ENCODE results near the gene SLC18A2.

The SLC18A2 gene

DNA sequence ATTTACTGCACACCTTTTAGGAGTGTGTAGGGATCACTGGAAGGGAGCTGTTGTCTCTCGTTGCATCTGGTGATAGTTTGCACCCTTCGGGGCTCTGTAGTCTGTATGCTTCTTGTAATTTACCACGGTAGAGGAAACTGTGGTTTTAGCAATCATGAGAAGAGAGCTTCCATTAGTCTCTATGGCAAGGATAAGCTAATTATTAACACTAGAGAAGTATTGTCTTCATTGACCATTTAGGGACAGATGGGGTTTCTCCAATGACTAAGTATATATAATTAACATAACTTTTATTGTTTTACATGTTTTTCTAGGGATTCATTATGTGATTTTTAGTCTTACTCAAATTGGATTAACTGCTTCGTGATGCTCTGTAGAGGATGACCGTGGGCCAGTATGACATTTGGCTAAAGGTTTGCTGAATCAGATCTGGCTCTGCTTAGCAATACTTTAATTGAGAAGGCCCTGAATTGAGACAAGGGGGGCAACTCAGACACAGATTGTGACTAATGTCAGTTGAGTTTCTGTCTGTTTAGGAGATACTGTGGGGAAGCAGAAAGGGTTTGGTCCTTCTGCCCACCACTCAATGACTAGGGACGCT lies 8.7 kb downstream of the SLC18A2 start:
- TF ChIP-seq, protein P1, sequence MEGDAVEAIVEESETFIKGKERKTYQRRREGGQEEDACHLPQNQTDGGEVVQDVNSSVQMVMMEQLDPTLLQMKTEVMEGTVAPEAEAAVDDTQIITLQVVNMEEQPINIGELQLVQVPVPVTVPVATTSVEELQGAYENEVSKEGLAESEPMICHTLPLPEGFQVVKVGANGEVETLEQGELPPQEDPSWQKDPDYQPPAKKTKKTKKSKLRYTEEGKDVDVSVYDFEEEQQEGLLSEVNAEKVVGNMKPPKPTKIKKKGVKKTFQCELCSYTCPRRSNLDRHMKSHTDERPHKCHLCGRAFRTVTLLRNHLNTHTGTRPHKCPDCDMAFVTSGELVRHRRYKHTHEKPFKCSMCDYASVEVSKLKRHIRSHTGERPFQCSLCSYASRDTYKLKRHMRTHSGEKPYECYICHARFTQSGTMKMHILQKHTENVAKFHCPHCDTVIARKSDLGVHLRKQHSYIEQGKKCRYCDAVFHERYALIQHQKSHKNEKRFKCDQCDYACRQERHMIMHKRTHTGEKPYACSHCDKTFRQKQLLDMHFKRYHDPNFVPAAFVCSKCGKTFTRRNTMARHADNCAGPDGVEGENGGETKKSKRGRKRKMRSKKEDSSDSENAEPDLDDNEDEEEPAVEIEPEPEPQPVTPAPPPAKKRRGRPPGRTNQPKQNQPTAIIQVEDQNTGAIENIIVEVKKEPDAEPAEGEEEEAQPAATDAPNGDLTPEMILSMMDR (IDR thresholded peaks at IDR 0.05; ENCODE audit: borderline replicate concordance, insufficient read depth, low read depth, low read length), result no peak
- no peak overlapping the region for H3K4me3 ChIP-seq (ENCODE audit: low read depth, low read length)

DNA sequence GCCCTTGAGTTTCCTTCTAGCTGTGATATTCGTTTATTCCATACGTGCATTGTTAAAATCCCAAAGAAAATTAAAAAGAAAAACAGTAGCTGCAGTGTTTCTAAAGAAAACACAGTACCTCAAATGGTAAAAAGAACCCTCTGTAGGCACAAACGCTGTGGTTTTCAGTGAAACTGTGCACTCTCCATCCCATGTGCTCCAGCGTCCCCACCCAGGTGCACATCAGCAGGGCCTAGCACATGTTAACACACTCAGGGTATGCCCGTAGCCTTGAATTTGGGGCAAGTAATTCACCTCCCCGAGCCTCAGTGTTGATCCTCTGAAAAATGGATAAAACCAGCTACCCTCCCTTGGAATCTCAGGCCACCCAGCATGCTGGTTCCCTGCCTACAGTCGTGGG lies 9.5 kb downstream of the SLC18A2 start:
- TF ChIP-seq, protein P1 (IDR thresholded peaks at IDR 0.05; ENCODE audit: borderline replicate concordance, insufficient read depth, low read depth, low read length), result no peak
- no peak overlapping the region for H3K4me3 ChIP-seq (ENCODE audit: low read depth, low read length)

DNA sequence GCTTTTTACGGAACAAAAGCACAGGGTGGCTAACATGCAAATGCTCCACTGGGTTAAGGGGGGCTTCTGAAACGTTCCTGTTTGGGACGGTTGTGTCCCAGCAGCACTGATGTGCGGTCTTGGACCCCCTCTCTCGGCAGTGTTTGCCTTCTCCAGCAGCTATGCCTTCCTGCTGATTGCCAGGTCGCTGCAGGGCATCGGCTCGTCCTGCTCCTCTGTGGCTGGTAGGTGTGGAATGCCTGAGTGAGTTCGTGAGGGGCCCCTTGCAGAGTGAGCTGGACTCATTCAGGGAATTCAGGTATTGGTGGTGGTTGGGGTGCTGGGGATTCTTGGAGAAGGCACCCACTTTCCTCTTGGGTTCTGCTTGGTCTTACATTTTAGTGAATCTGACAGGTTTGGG lies 13.0 kb downstream of the SLC18A2 start:
- TF ChIP-seq, protein P1 (IDR thresholded peaks at IDR 0.05; ENCODE audit: borderline replicate concordance, insufficient read depth, low read depth, low read length), result no peak

DNA sequence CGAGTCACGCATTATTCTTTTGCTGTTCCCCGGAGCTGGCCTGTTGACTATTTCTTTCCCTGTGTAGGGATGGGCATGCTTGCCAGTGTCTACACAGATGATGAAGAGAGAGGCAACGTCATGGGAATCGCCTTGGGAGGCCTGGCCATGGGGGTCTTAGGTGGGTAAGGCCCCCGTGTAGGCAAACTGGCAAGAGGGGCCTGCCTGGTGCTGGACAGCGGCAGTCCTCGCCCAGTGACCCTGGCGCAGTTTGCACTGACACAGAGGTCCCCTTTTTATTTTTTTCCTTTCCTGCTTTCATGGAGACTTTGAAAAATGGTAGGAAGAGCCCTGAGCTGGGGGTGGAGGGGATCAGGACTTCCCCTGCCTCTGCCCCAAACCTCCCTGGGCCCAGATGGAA lies 13.4 kb downstream of the SLC18A2 start:
- H3K4me3 ChIP-seq (ENCODE audit: low read depth, low read length), result no peak overlapping the region
- TF ChIP-seq, protein P1 (IDR thresholded peaks at IDR 0.05; ENCODE audit: borderline replicate concordance, insufficient read depth, low read depth, low read length), result no peak

More for the DNA sequence above, 13.0 kb downstream of the SLC18A2 start:
- H3K4me3 ChIP-seq (ENCODE audit: low read depth, low read length), result no peak overlapping the region

DNA sequence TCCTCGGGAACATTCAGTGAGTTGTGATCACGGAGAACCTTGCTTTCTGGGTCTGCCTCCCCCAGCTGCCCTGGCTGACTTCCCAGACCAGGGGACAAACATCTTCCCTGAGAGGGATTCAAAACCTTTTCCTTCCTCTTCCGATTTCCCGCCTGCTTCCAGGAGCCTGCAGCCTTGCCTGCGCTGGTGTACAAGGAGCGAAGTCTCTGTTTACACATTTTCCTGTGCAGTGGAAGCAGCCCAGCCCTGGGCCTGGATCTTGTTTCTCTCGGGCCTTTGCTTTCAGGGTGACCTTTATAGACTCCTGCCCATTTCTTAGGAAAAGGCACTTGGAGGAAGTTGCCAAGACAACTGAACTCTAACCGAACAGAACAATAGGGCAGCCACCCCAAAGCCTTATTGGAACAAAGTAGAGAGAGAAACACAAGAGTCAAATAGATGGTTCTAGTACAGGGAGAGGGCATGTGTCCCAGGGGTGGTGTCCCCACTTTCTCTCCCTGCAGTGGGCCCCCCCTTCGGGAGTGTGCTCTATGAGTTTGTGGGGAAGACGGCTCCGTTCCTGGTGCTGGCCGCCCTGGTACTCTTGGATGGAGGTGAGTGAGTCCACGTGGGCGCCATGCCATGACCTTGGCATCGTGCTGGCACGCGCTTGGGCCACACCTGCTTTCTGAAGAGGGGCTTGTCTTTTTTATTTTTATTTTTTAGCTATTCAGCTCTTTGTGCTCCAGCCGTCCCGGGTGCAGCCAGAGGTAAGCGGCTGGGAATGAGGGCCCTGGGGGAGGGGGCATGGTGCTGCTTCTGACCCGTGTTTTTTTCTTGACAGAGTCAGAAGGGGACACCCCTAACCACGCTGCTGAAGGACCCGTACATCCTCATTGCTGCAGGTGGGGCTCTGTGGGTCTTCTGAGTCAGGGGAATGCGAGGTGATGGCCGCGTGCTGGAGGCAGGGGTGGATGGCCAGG lies 14.1 kb downstream of the SLC18A2 start:
- TF ChIP-seq, protein P1 (IDR thresholded peaks at IDR 0.05; ENCODE audit: borderline replicate concordance, insufficient read depth, low read depth, low read length), result no peak
- H3K4me3 ChIP-seq (ENCODE audit: low read depth, low read length), result no peak overlapping the region

DNA sequence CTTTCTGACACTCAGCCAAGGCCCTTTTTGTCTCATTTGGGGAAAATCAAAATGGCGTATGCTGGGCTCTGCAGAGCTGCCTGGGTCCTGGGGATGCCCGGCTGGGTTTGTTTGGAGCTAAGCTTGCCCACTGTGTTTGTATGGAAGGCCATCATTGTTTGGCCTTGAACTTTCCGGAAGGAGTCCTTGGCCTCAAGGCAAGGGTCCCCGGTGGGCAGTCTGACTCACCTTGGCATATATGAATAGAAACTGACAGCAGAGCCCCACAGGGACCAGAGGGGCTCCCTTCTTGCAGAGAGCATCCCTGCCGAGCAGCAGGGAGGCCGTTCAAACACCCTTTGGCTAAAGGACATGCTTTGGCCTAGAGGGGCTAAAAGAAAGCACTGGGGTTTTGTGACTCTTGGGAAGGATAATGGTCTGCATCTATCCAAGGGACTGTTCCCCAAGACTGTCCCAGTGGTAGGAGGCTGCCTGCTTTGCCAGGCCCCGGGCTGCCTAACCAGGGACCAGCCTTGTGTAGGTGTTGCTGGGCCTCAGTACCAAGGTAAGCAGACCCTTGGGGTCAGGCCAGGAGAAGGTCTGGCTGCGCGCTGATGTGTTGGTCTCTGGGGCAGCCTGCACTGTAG lies 15.0 kb downstream of the SLC18A2 start:
- TF ChIP-seq, protein P1 (IDR thresholded peaks at IDR 0.05; ENCODE audit: borderline replicate concordance, insufficient read depth, low read depth, low read length), result no peak
- H3K4me3 ChIP-seq (ENCODE audit: low read depth, low read length), result no peak overlapping the region

Measured in GM12875 (cell line).